Fibroblast of skin of back (primary cell): ENCODE measurements around the gene CADPS.

ENCODE experiments used
- DNase-seq: peaks from one replicate; pipeline ENCODE4 v3.0.0-alpha.2; 2013

CADPS gene

GRCh38 chr3:62413687-62414086 lies 461.5 kb downstream of the CADPS start:
- no peak for DNase-seq

- DNase-seq: no peak
Measured at GRCh38 chr3:62406945-62407344, 468.3 kb downstream of the CADPS start.

GRCh38 chr3:62405566-62405965 lies 469.6 kb downstream of the CADPS start:
- DNase-seq: no peak

GRCh38 chr3:62405135-62405534 lies 470.1 kb downstream of the CADPS start:
- no peak for DNase-seq

- no peak for DNase-seq
Measured at GRCh38 chr3:62404321-62404720, 470.9 kb downstream of the CADPS start.

- DNase-seq: no peak
Measured at GRCh38 chr3:62403765-62404164, 471.5 kb downstream of the CADPS start.

GRCh38 chr3:62392626-62393292 lies 482.5 kb downstream of the CADPS start:
- no peak for DNase-seq

GRCh38 chr3:62387251-62387650 lies 488.0 kb downstream of the CADPS start:
- DNase-seq: no peak

GRCh38 chr3:62379321-62379798 lies 495.9 kb downstream of the CADPS start:
- no peak for DNase-seq

GRCh38 chr3:62378921-62379320 lies 496.3 kb downstream of the CADPS start:
- no peak for DNase-seq

GRCh38 chr3:62378311-62378789 lies 496.9 kb downstream of the CADPS start:
- DNase-seq: no peak

GRCh38 chr3:62376906-62377877 lies 498.0 kb downstream of the CADPS start:
- no peak for DNase-seq

- DNase-seq: no peak
Measured at GRCh38 chr3:62376454-62376720, 498.8 kb downstream of the CADPS start.

- DNase-seq: no peak
Measured at GRCh38 chr3:62375655-62376453, 499.4 kb downstream of the CADPS start.

- DNase-seq: peak; percentile 15
Measured at GRCh38 chr3:62374341-62375218, 500.6 kb downstream of the CADPS start.

GRCh38 chr3:62373714-62374333 lies 501.4 kb downstream of the CADPS start:
- no peak for DNase-seq

GRCh38 chr3:62373215-62373614 lies 502.0 kb downstream of the CADPS start, which contains the start of gene FEZF2:
Gene FEZF2, minus strand, starts transcription at chr3:62373550. Its CDS starts 682 bp downstream, at chr3:62372868.
- DNase-seq: no peak

GRCh38 chr3:62372621-62373041 lies 502.6 kb downstream of the CADPS start:
- DNase-seq: no peak

GRCh38 chr3:62371720-62372591 lies 503.3 kb downstream of the CADPS start:
- DNase-seq: no peak
